Neural cell (in vitro differentiated cells): ENCODE data around the gene ACD. TPM values are rescaled to one million over a fixed set of nuclear protein-coding genes. Genes with fewer than 3 reads are reported as not detected.

Source experiments
- H2AFZ ChIP-seq: fragments of 200-600, 300-800 bp; sonication (generic), shearing (Covaris generic); 2 replicates; pipeline ENCODE4 v1.6.0; 2014; ENCODE audit warnings: low read depth, mild to moderate bottlenecking, antibody characterized with exemption, low read length, moderate library complexity
- H3F3A ChIP-seq: fragments of 200-600 bp; shearing (Covaris generic); 2 replicates; pipeline ENCODE4 v1.6.1; 2016; ENCODE audit warnings: mild to moderate bottlenecking, moderate library complexity, mixed read lengths, antibody characterized with exemption, low read length; ENCODE audit not compliant: insufficient read depth, poor library complexity, severe bottlenecking
- H3K27ac ChIP-seq: fragments of 200-600, 300-800 bp; sonication (generic), shearing (Covaris generic); 2 replicates; pipeline ENCODE4 v1.5.1; 2014; ENCODE audit warnings: mild to moderate bottlenecking, low read length, moderate library complexity
- H3K27me3 ChIP-seq: fragments of 300-800, 200-600 bp; sonication (generic), shearing (Covaris generic); 2 replicates; pipeline ENCODE4 v1.6.0; 2014; ENCODE audit warnings: mild to moderate bottlenecking, low read depth, low read length, moderate library complexity; ENCODE audit not compliant: insufficient read depth
- H3K36me3 ChIP-seq: fragments of 300-800, 200-600 bp; sonication (generic), shearing (Covaris generic); 2 replicates; pipeline ENCODE4 v1.5.1; 2014; ENCODE audit warnings: mild to moderate bottlenecking, antibody characterized with exemption, low read length, moderate library complexity; ENCODE audit not compliant: insufficient read depth
- H3K4me2 ChIP-seq: fragments of 300-800, 200-600 bp; sonication (generic), shearing (Covaris generic); 2 replicates; pipeline ENCODE4 v1.6.0; 2014; ENCODE audit warnings: mild to moderate bottlenecking, low read length
- H3K4me3 ChIP-seq: fragments of 300-800, 200-600 bp; sonication (generic), shearing (Covaris generic); 2 replicates; pipeline ENCODE4 v1.5.1; 2014; ENCODE audit warnings: mild to moderate bottlenecking, low read length, moderate library complexity
- H3K79me2 ChIP-seq: fragments of 200-600 bp; shearing (Covaris generic); replicated peaks from 2 replicates; pipeline ENCODE4 v1.6.0; 2014; ENCODE audit warnings: mild to moderate bottlenecking, low read length, moderate library complexity; ENCODE audit not compliant: insufficient read depth
- H3K9ac ChIP-seq: fragments of 300-800, 200-600 bp; sonication (generic), shearing (Covaris generic); 2 replicates; pipeline ENCODE4 v1.6.1; 2016; ENCODE audit warnings: mild to moderate bottlenecking, low read length, mixed read lengths
- H3K9me2 ChIP-seq: fragments of 200-600 bp; shearing (Covaris generic); 2 replicates; pipeline ENCODE4 v1.6.1; 2016; ENCODE audit warnings: mild to moderate bottlenecking, low read length, mixed read lengths; ENCODE audit not compliant: insufficient read depth
- H3K9me3 ChIP-seq: fragments of 200-600, 300-800 bp; sonication (generic), shearing (Covaris generic); 2 replicates; pipeline ENCODE4 v1.6.1; 2016; ENCODE audit warnings: mild to moderate bottlenecking, mixed run types, low read length, moderate library complexity, mixed read lengths
- H4K20me1 ChIP-seq: fragments of 200-600 bp; shearing (Covaris generic); 2 replicates; pipeline ENCODE4 v1.6.1; 2016; ENCODE audit warnings: mild to moderate bottlenecking, mixed run types; ENCODE audit not compliant: insufficient read depth
- CTCF ChIP-seq: fragments of 450-650 bp; IDR thresholded peaks from 2 replicates; pipeline ENCODE4 v1.5.1; 2014; ENCODE audit warnings: antibody characterized with exemption, mild to moderate bottlenecking, moderate library complexity; ENCODE audit not compliant: poor library complexity, severe bottlenecking
- EP300 ChIP-seq: fragments of 450-650 bp; conservative IDR thresholded peaks from 2 replicates; pipeline ENCODE4 v1.6.1; 2014; ENCODE audit warnings: antibody characterized with exemption, mild to moderate bottlenecking, moderate library complexity; ENCODE audit not compliant: poor library complexity, severe bottlenecking
- EZH2 ChIP-seq: fragments of 200-600, 300-800 bp; shearing (Covaris generic), sonication (generic); IDR thresholded peaks from 2 replicates; pipeline ENCODE4 v1.6.1; 2014; ENCODE audit warnings: antibody characterized with exemption, low read length, borderline replicate concordance, mild to moderate bottlenecking; ENCODE audit not compliant: insufficient read depth, poor library complexity, severe bottlenecking
- MXI1 ChIP-seq: fragments of 450-650 bp; conservative IDR thresholded peaks from 2 replicates; pipeline ENCODE4 v1.6.1; 2014; ENCODE audit warnings: antibody characterized with exemption, mild to moderate bottlenecking; ENCODE audit not compliant: poor library complexity, severe bottlenecking
- POLR2AphosphoS5 ChIP-seq: IDR thresholded peaks from 2 replicates; pipeline ENCODE4 v1.6.1; 2012
- RAD21 ChIP-seq: fragments of 450-650 bp; conservative IDR thresholded peaks from 2 replicates; pipeline ENCODE4 v1.6.1; 2014; ENCODE audit warnings: antibody characterized with exemption, mild to moderate bottlenecking, moderate library complexity
- REST ChIP-seq: IDR thresholded peaks from 2 replicates; pipeline ENCODE4 v1.6.1; 2012; ENCODE audit warnings: borderline replicate concordance
- SMC3 ChIP-seq: fragments of 450-650 bp; conservative IDR thresholded peaks from 2 replicates; pipeline ENCODE4 v1.6.1; 2014; ENCODE audit warnings: antibody characterized with exemption, mild to moderate bottlenecking, moderate library complexity; ENCODE audit not compliant: poor library complexity
- TAF1 ChIP-seq: IDR thresholded peaks from 2 replicates; pipeline ENCODE4 v1.6.1; 2012; ENCODE audit warnings: low read depth
- polyA plus RNA-seq: library from polyadenylated mRNA; depleted of rRNA; stranded (reverse); fragments of >200 nt; gene quantifications from 2 replicates; pipeline ENCODE4 v1.2.3, GENCODE V29; 2014

The ACD gene
- polyA plus RNA-seq, 1 donor from 2014 or later: 98.6 TPM

- Histone ChIP-seq H3K9me2 (no peaks in the 10 kb centered on the region), H3K27ac (peak overlapping the region; percentile 100), H3K4me3 (peak overlapping the region; percentile 100), H3K27me3 (peaks cover 5% of the 10 kb centered on the region), H3K9ac (peak overlapping the region; percentile 99), H3F3A (no peaks in the 10 kb centered on the region), H2AFZ (no peak overlapping the region), H3K9me3 (no peaks in the 10 kb centered on the region), H3K36me3 (no peaks in the 10 kb centered on the region), H4K20me1 (no peaks in the 10 kb centered on the region), H3K79me2 (peaks cover 15% of the 10 kb centered on the region), H3K4me2 (peak overlapping the region; percentile 64)
- TF ChIP-seq CTCF (no peak), SMC3 (no peak), EP300 (no peak), REST (no peak), EZH2 (no peak), TAF1 (no peak)
Observed at GRCh38 chr16:67658849-67659674, 998 bp downstream of the ACD start.

GRCh38 chr16:67657751-67658518 lies 2.1 kb downstream of the ACD start:
- Histone ChIP-seq H3K9me2 (no peaks in the 10 kb centered on the region), H3K9me3 (no peaks in the 10 kb centered on the region), H2AFZ (no peak overlapping the region), H4K20me1 (no peaks in the 10 kb centered on the region), H3K4me3 (no peak overlapping the region), H3K27ac (no peak overlapping the region), H3K79me2 (peaks cover 15% of the 10 kb centered on the region), H3K27me3 (peaks cover 6% of the 10 kb centered on the region), H3K4me2 (no peak overlapping the region), H3K9ac (no peak overlapping the region), H3K36me3 (no peaks in the 10 kb centered on the region), H3F3A (no peaks in the 10 kb centered on the region)
- TF ChIP-seq POLR2AphosphoS5 (no peak), MXI1 (no peak), RAD21 (no peak), EZH2 (no peak), SMC3 (no peak)
